Gastroesophageal sphincter (tissue), 3 donors: ENCODE data around the gene ABAT.

ENCODE experiments used
- CTCF ChIP-seq, 4 experiments: fragments of 200-600 bp in 2 of 4; fragments of 450-650 bp in 2 of 4; sonication (generic) in 1 of 4; IDR thresholded peaks; one replicate each; pipeline ENCODE4 v1.5.1; 2017 to 2019; ENCODE audit warnings: antibody characterized with exemption in 4 of 4, mild to moderate bottlenecking in 2 of 4, moderate library complexity in 2 of 4
- POLR2A ChIP-seq, 2 donors: fragments of 450-650 bp; IDR thresholded peaks; one replicate each; pipeline ENCODE4 v1.6.1; 2017; ENCODE audit warnings: antibody characterized with exemption in 2 of 2, mild to moderate bottlenecking in 2 of 2, moderate library complexity in 1 of 2
- POLR2AphosphoS5 ChIP-seq: sonication (generic); formaldehyde crosslinking; IDR thresholded peaks from one replicate; pipeline ENCODE4 v1.6.1; 2017; ENCODE audit warnings: antibody characterized with exemption

GRCh38 chr16:8626946-8627345, 47.5 kb upstream of the ABAT start:
- TF ChIP-seq CTCF (IDR thresholded peaks at IDR 0.05): no peak
- no peak for TF ChIP-seq POLR2A (IDR thresholded peaks at IDR 0.05)
- no peak for TF ChIP-seq POLR2AphosphoS5
